GM04503 (cell line): ENCODE results near the gene ASPA.

ENCODE experiments used
- DNase-seq: peaks from one replicate; pipeline ENCODE4 v3.0.0-alpha.2; 2012; ENCODE audit warnings: low read depth

Gene ASPA

DNA sequence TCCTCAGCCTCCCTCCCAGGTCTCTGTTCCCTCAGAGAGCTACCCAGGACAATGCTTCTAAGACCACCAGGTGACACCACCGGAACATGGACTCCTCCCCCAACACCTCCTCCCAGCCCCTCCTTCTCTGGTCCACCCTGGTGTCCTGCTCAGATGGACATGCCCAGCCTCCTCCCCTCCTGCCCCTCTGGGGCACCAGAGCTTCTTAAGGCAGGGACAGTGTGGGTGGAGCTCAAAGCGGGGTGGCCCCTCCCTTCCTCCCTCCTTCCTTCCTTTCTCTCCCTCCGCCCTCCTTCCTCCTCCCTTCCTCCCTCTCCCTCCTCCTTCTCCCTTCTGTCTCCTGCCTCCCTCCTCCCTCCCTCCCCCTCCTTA is 59.1 kb downstream of the ASPA start:
- no peak for DNase-seq

DNA sequence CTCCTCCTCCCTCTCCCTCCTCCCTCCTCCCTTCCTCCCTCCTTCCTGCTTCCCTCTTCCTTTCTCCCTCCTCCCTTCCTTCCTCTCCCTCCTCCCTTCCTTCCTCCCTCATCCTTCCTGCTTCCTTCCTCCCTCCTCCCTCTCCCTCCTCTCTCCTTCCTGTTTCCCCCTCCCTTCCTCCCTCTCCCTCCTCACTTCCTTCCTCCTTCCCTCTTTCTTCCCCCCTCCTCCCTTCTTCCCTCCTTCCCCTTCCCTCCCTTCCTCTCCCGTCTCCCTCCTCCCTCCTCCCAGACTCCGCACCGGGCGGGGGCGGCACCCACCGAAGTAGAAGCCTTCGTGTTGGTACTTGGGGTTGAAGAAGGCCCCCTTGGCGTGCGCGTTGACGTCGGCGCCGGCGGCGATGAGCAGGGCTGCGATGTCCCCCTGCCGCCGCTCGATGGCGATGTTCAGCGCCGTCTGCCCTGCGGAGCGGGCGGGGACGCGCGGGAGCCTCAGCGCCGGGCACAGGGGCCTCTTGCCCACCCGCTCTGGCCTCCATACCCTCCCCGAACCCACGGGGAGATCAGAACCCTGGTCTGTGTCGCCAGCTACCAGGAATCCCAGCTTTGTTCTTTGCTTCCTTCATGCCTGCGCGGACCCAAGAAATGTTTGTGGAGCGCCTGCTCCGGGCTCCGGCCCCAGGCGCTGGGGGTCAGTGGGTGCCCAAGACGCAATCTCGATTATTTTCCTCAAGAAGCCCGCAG is 59.6 kb downstream of the ASPA start:
- DNase-seq = peak; percentile 28

DNA sequence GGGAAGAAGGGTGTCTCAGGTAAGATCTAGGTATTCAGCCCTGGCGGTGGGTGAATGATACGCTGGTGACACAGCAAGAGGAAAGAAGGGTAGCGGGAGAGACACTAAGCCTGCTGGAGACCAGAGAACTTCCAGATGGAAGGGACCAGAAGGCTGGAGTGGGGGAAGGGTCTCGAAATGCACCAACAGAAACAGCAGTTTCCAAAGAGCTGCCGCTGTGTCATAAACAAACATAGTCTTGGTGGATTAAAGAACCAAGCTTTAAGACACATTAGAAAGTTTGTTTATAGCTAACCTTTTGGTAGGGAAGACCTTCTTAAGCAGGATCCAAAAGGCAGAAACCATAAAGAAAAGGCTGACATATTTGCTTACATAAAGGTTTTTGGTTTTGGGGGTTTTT is 60.9 kb downstream of the ASPA start:
- no peak for DNase-seq

DNA sequence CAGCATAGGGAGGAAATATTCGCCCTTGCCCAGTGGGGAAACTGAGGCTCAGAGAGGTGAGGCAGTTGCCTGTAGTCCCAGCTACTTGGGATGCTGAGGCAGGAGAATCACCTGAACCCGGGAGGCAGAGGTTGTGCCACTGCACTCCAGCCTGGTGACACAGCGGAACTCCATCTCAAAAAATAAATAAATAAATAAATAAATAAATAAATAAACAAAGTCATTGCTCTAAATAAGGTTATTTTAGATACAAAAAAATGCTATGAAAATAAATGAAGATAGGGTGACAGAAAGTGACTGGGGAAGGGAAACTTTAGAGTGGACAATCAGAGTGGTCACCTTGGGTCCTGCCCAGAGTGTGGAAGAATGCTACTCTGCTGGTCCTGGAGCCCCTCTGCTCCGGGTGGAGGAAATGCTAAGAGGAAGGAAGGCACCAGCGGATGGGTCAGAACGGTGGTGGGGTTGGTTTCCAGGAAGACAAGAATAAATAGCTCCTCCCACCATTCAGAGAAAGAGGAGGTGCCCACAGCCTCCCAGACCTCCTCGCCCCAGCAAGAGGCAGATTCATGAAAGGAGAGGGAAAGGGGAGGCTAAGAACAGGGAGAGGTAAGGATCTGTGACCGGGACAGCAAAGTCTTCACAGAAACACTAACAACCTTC is 64.2 kb downstream of the ASPA start:
- DNase-seq = no peak

DNA sequence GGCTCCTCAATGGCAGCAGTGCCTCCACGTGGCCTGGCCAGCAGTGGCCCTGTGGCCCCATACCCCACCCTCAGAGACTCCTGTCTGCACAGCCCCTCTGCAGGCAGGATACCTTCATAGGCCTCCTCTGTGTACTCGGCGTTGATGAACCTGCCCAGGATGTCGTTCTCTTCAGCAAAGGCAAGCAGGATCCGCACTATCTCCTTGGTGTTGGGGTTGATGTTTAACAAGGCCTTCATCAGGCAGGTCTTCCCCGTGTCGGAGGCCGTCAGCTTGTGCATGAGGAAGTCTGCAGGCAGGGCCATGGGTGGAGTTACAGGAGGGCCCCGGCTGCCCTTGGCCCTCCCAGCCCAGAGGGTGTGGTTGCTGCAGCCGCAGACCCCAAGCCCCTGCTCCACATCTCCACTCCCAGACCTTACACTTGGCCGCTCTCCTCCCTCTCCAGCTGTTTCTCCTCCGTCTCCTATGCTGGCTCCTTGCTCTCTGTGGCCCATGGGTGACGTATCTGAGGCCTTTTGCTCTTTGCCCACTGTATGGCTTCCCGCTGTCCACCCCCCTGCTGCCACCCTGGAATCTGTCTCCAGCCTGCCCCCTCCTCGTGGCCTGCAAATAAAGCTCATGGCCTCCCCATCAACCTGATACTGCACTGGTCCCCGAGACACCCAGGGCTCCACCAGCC is 66.8 kb downstream of the ASPA start:
- DNase-seq = no peak

DNA sequence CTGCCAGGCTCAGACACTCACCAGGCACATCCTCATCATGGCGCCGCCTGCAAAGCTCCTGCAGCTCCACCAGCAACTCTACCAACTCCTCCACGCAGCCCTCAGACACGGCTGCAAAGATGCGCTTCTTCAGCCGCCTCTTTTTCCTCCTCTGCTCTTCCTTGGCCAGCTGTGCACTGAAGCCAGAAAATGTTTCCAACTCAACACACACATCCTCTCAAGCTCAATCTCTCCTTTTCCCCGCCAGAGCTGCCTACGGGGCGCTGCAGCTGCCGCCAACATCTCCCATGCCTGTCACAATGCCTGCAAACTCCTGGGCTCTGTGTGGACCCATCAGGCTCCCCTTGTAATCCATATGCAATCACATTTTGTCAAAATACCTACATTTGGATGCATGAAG is 67.7 kb downstream of the ASPA start:
- DNase-seq = no peak

DNA sequence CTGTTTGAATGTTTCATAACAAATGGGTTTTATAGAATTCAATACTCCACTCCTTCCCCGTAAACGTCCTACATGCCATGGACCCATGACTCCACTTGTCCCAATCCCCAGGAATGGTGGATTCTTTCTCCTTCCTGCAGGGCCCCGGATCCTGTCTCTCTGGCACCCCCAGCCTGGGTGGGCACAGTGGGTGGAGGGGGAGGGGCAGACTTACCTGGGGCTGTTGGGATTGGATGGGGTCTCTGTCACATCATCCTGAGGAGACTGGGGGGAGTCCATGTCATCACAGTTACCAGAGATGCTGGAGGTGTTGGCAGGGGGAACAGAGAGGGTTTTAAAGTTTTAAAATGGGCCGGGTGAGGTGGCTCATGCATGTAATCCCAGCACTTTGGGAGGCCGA is 68.6 kb downstream of the ASPA start:
- DNase-seq = no peak

DNA sequence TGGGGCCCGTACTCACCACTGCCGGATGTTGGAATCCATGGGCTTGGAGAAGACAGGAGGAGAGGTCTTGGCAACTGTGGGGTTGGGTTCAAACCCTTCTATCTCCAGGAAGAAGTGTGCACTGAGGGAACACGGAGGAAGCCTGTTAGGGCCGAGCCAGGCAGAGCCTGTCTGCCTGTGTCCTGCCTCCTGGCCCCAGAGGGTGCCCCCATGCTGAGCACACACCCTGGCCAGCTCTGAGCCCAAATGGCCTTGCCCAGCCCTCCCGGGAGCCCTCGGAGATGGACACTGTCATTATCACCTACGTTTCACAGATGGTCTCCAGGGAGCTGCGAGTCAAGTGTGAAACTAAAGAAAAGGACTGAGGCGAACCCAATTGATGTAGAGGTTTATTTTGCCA is 69.4 kb downstream of the ASPA start:
- DNase-seq = no peak

DNA sequence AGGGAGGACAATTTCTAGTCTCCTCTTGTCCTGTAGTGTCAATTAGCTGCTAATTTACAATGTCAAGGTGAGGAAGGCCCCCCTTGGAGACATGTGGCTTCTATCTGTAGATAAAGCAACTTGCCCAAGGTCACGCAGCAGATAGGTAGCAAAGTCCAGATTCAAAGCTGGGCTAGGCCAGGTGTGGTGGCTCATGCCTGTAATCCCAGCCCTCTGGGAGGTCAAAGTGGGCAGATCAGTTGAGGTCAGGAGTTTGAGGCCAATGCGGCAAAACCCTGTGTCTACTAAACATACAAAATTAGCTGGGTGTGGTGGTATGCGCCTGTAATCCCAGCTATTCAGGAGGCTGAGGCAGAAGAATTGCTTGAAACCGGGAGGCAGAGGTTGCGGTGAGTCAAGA is 70.7 kb downstream of the ASPA start:
- DNase-seq = no peak

DNA sequence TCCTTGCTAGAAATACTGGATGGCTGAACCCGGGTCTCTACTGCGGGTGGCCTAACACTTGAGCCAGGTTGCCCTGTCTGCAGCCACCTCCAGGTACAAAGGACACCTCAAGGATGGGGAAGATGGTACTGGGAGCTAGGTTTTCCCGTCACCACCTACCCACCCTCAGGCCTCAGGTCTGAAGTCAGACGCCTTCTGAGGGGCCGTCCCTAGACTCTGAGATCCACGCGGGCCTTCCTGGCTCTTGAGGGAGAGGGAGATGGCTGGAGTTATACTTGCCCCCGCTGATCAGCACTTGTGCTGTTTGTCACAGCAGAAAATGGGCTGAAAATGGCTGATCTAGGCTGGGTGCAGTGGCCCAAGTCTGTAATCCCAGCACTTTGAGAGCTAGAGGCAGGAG is 71.2 kb downstream of the ASPA start:
- DNase-seq = no peak

DNA sequence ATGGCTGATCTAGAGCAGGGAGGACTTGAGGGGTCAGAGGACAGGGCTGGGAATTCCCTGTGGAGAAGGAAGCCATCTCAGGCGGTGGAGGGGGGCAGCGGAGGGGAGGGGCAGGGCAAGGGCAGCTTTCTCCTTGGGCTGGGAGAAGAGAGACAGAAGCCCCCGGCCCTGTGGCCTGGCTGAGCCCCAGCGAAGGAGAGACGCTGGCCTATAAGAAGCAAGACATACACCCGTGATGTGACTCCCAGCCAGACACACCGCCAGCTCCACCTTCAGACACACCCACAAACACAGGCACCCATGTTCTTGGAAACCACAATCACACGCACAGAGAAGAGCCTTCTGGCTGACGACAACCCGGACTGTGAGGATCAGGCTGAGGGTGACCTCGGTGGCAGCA is 71.8 kb downstream of the ASPA start:
- DNase-seq = no peak

DNA sequence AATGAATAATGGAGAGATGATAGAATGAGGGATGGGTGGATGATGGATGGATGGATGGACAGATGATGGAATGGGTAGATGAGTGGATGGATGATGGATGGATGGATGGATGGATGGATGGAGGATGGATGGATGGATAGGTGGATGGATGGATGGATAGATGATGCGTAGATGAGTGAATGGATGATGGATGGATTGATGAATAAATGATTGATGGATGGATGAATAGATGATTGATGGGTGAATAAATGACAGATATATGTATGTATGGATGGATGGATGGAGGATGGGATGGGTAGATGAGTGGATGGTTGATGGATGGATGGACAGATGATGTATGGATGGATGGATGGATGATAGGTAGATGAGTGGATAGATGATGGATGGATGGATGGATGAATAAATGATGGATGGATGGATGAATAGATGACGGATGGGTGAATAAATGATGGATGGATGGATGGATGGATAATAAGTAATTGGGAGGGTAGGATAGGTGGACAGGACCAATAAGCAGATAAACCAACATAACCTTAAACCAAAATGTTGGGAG is 73.9 kb downstream of the ASPA start:
- no peak for DNase-seq

DNA sequence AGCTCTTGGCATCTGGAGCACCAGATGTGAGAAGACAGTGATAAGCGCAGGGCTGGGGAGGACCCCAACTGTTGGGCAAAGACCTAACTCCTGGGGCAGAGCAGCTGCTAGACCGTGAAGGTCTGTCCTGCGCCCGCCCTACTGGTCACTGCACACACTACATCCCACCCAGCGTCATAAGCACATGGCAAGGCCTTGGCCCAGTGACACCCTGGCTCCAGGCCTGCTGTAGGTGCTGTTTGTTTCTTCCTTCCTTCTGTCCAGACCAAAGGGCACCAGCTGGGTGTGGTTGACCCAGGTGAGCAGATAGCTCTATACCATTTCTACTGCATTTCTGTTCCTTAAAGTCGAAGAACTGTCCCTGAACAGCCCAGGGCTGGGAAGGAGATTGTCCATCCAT is 75.4 kb downstream of the ASPA start:
- DNase-seq = no peak

DNA sequence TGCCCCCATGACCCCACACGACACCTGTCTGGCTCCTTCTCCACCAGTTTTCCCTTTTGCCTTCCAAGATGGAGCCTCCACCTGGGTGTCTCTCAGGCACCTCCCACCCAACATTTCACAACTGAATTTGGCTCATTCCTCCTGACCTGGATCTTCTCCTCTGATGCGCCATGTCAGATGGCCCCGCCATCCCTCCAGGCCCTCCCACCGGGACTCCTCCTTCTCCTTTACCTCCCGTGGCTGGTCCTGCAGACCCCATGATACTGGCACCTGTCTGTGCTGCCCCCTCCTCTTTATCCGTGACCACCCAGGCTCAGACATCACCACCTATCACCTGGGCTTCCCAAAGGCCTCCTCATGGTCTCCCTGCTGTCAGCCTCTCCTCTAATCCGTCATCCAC is 77.1 kb downstream of the ASPA start:
- DNase-seq = no peak
